ENCODE measurements around the gene UBE2F. TPM values are rescaled to one million over a fixed set of nuclear protein-coding genes. Genes with fewer than 3 reads are reported as not detected.

The UBE2F gene
- total and polyA plus RNA-seq, 9 of the 15 experiments (the other 6 are each of a cell fraction or from before 2014, with no cell fraction given), result 18.1 to 88.1 (median 53.0) TPM

GRCh38 chr2:238060542-238061314 is 93.9 kb downstream of the UBE2F start, which contains the start of gene SCLY (continued):
- TF ChIP-seq RBM25 (IDR thresholded peaks at IDR 0.05; ENCODE audit: low read depth, low read length, severe bottlenecking) (peak; percentile 99), CBFA2T2 (conservative IDR thresholded peaks at IDR 0.05) (peak; percentile 48; the same call in 1 of the 2 replicates), ILF3 (IDR thresholded peaks at IDR 0.05; ENCODE audit: borderline replicate concordance) (no peak), MECOM (CRISPR knock-in tag; IDR thresholded peaks at IDR 0.05) (no peak), ZNF316 (IDR thresholded peaks at IDR 0.05) (no peak), FOXA1 (IDR thresholded peaks at IDR 0.05; ENCODE audit: borderline replicate concordance) (no peak), SMARCB1 (IDR thresholded peaks at IDR 0.05; ENCODE audit: insufficient read length, low read depth) (no peak), NUFIP1 (IDR thresholded peaks at IDR 0.05; ENCODE audit: partially characterized antibody) (no peak), SPI1 (IDR thresholded peaks at IDR 0.05; ENCODE audit: borderline replicate concordance, low read depth, low read length) (0 out of 2 replicates have a peak, but pooled peaks have one; percentile 26), ZNF121 (CRISPR knock-in tag; conservative IDR thresholded peaks at IDR 0.05) (no peak), HMGN3 (IDR thresholded peaks at IDR 0.05; ENCODE audit: borderline replicate concordance, extremely low read depth, insufficient read length, low read depth, low read length) (peak; percentile 68), ZNF644 (tag; IDR thresholded peaks at IDR 0.05; ENCODE audit: low read depth) (no peak), TCF3 (CRISPR knock-in tag; IDR thresholded peaks at IDR 0.05) (no peak), POLR2AphosphoS5 (IDR thresholded peaks at IDR 0.05; ENCODE audit: control insufficient read depth, insufficient read depth, low read depth, low read length) (peak; percentile 67), MYC (IDR thresholded peaks at IDR 0.05; ENCODE audit: low read depth, low read length) (0 out of 2 replicates have a peak, but pooled peaks have one; percentile 46), MYC (CRISPR knock-in tag; IDR thresholded peaks at IDR 0.05; ENCODE audit: borderline replicate concordance, low read depth) (no peak)

Measured in K562 (cell line).